ENCODE measurements around the gene XPNPEP1. TPM values are rescaled to one million over a fixed set of nuclear protein-coding genes. Genes with fewer than 3 reads are reported as not detected.
A peak's percentile ranks its signal among the peaks of the same experiment; 100 is the strongest.

Gene XPNPEP1
- total RNA-seq, 2 experiments from 2014 or later, result 102 to 106 TPM

- ChIA-PET POLR2A (no interaction called here), CTCF (interaction anchor here (1.0 to 1.7 kb wide), 2 partner anchors 8 to 11 kb away, joined by 3 read pairs; no protein-coding TSS in a partner anchor)
- DNase-seq, result no peak
Measured at GRCh38 chr10:109945473-109946177, 22.3 kb upstream of the XPNPEP1 start.

DNA sequence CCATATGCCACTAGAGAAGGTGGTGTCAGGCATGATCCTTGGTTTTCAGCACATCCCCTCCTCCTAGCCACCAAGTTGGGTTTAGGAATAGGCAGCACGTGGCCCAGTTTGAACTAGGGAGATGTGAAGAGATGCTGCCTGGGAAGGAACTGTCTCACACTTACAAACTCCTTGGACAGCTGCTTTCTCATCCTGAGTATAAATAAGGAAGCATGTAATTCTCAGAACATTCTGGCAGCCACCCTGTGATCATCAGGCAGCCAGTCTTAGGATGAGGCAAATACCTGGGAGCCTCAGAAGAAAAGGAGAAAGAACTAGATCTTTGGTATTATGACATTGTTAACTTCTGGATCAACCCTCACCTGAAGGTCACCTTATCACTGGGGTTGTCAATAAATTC, 21.3 kb upstream of the XPNPEP1 start:
- Mint-ChIP-seq H3K36me3 (ENCODE audit: low read depth) (no peaks in the 10 kb centered on the region), H3K4me3 (no peak overlapping the region), H3K27ac (no peak overlapping the region), H3K27me3 (ENCODE audit: low read depth) (peaks cover 2% of the 10 kb centered on the region), H3K4me1 (ENCODE audit: low read depth) (peaks cover 6% of the 10 kb centered on the region), H3K9me3 (ENCODE audit: insufficient read depth) (no peaks in the 10 kb centered on the region)
- ChIA-PET POLR2A (no interaction called here), CTCF (interaction anchor here (1.0 to 1.2 kb wide), 3 partner anchors 9 to 60 kb away, joined by 3 to 4 read pairs (median 3); no protein-coding TSS in a partner anchor)
- DNase-seq (no peak), ATAC-seq (no peak)

More at GRCh38 chr10:109945473-109946177, 22.3 kb upstream of the XPNPEP1 start:
- Mint-ChIP-seq H3K9me3 (ENCODE audit: insufficient read depth) (no peaks in the 10 kb centered on the region), H3K36me3 (ENCODE audit: low read depth) (no peaks in the 10 kb centered on the region), H3K4me1 (ENCODE audit: low read depth) (peaks cover 6% of the 10 kb centered on the region), H3K27me3 (ENCODE audit: low read depth) (peaks cover 2% of the 10 kb centered on the region), H3K27ac (no peak overlapping the region), H3K4me3 (no peak overlapping the region)
- ATAC-seq, result no peak

DNA sequence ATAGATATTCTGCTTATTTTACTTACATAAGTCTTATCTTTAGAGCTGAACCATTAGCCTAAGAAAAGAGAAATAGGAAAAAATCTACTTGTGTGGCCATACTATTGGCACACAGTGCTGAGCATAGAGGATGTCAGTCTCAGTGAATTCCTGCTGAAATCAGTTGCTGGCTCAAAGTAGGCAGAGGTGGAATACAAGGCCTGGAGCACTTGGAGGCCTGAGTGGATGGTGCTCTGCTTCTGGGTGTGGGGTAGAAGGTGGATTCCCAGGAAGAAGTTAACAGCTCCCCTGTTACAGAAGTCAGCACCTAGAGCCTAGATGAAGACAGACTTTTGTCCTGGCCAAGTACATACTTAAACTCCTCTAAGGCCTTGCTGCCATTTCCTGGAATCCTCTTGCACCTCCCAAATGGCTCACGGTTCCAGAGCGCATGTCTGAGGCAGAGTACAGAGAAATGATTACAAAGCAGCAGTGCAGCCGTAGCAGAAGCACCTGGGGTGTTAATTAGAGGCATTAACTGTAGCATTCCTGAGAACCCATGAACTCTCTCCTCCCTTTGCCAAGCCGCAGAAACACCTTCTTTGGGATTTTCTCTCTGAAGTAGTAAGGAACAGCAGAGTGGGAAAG, 18.0 kb upstream of the XPNPEP1 start:
- ChIA-PET POLR2A (no interaction called here), CTCF (no interaction called here)
- no peak overlapping the region for H3K27ac Mint-ChIP-seq
- peaks cover 2% of the 10 kb centered on the region for H3K27me3 Mint-ChIP-seq (ENCODE audit: low read depth)
- H3K4me3 Mint-ChIP-seq, result no peak overlapping the region
- H3K36me3 Mint-ChIP-seq (ENCODE audit: low read depth), result no peaks in the 10 kb centered on the region
- H3K4me1 Mint-ChIP-seq (ENCODE audit: low read depth), result peaks cover 8% of the 10 kb centered on the region
- ATAC-seq (no peak), DNase-seq (no peak)
- no peaks in the 10 kb centered on the region for H3K9me3 Mint-ChIP-seq (ENCODE audit: insufficient read depth)

- POLR2A ChIA-PET, result no interaction called here
- Mint-ChIP-seq H3K4me3 (no peak overlapping the region), H3K4me1 (ENCODE audit: low read depth) (peaks cover 11% of the 10 kb centered on the region)
Measured at GRCh38 chr10:109940553-109940952, 17.2 kb upstream of the XPNPEP1 start.

GRCh38 chr10:109940117-109940516, 16.8 kb upstream of the XPNPEP1 start:
- no peak for DNase-seq
- Mint-ChIP-seq H3K27me3 (ENCODE audit: low read depth) (no peaks in the 10 kb centered on the region), H3K9me3 (ENCODE audit: insufficient read depth) (no peaks in the 10 kb centered on the region), H3K27ac (no peak overlapping the region), H3K4me3 (no peak overlapping the region), H3K4me1 (ENCODE audit: low read depth) (peaks cover 14% of the 10 kb centered on the region), H3K36me3 (ENCODE audit: low read depth) (no peaks in the 10 kb centered on the region)
- ChIA-PET POLR2A (no interaction called here), CTCF (interaction anchor here (1.3 to 1.7 kb wide), 3 partner anchors 17 to 56 kb away, joined by 3 to 5 read pairs (median 4); no protein-coding TSS in a partner anchor)
- no peak for ATAC-seq

More at GRCh38 chr10:109940553-109940952, 17.2 kb upstream of the XPNPEP1 start:
- CTCF ChIA-PET, result interaction anchor here (1.4 kb wide), 1 partner anchor 56 kb away, joined by 4 read pairs; no protein-coding TSS in a partner anchor
- ATAC-seq (no peak), DNase-seq (no peak)
- Mint-ChIP-seq H3K9me3 (ENCODE audit: insufficient read depth) (no peaks in the 10 kb centered on the region), H3K36me3 (ENCODE audit: low read depth) (no peaks in the 10 kb centered on the region), H3K27me3 (ENCODE audit: low read depth) (no peaks in the 10 kb centered on the region), H3K27ac (no peak overlapping the region)

DNA sequence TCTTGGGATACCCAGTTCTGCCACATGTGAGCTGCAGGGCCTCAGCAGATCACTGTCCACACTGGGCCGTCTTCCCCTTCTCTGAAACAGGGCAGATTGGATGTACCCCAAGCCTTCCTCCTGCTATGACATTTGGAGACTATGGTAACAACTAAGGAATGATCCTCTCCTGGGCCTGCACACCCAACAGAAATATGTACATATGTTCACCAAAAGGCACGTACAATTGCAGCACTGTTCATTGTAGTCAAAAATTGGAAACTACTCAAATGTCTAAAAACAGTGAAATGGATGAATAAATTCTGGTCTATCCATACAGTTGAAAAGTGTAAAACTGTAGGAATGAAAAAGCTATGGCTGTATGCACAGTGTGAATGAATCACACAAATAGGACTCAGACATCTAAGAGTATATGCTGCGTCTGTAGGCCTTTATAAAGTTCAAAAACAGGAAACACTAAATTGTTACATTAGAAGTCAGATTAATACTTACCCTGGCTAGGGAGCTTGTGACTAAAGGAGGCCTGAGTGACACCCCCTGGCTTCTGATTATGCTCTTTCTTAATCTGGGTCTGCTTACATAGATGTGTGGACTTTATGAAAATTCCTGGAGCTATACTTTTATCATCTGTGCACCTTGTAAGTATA, 16.1 kb upstream of the XPNPEP1 start:
- Mint-ChIP-seq H3K4me1 (ENCODE audit: low read depth) (peaks cover 21% of the 10 kb centered on the region), H3K27ac (no peak overlapping the region), H3K36me3 (ENCODE audit: low read depth) (peaks cover 1% of the 10 kb centered on the region), H3K9me3 (ENCODE audit: insufficient read depth) (no peaks in the 10 kb centered on the region), H3K27me3 (ENCODE audit: low read depth) (no peaks in the 10 kb centered on the region), H3K4me3 (no peak overlapping the region)
- ChIA-PET POLR2A (interaction anchor here (0.5 kb wide), 1 partner anchor 1879 kb away, joined by 3 read pairs; no protein-coding TSS in a partner anchor), CTCF (interaction anchor here (1.3 to 1.7 kb wide), 3 partner anchors 17 to 55 kb away, joined by 3 to 5 read pairs (median 4); no protein-coding TSS in a partner anchor)
- ATAC-seq (no peak), DNase-seq (no peak)

- H3K4me1 Mint-ChIP-seq (ENCODE audit: low read depth), result peaks cover 36% of the 10 kb centered on the region
- H3K27me3 Mint-ChIP-seq (ENCODE audit: low read depth), result no peaks in the 10 kb centered on the region
- H3K36me3 Mint-ChIP-seq (ENCODE audit: low read depth), result peaks cover 4% of the 10 kb centered on the region
- CTCF ChIA-PET, result interaction anchor here (1.0 to 1.3 kb wide), 2 partner anchors 42 to 54 kb away, joined by 3 read pairs; no protein-coding TSS in a partner anchor
- POLR2A ChIA-PET, result no interaction called here
- no peaks in the 10 kb centered on the region for H3K9me3 Mint-ChIP-seq (ENCODE audit: insufficient read depth)
- H3K27ac Mint-ChIP-seq, result no peak overlapping the region
- DNase-seq (no peak), ATAC-seq (no peak)
- no peak overlapping the region for H3K4me3 Mint-ChIP-seq
Measured at GRCh38 chr10:109937460-109938065, 14.3 kb upstream of the XPNPEP1 start.

DNA sequence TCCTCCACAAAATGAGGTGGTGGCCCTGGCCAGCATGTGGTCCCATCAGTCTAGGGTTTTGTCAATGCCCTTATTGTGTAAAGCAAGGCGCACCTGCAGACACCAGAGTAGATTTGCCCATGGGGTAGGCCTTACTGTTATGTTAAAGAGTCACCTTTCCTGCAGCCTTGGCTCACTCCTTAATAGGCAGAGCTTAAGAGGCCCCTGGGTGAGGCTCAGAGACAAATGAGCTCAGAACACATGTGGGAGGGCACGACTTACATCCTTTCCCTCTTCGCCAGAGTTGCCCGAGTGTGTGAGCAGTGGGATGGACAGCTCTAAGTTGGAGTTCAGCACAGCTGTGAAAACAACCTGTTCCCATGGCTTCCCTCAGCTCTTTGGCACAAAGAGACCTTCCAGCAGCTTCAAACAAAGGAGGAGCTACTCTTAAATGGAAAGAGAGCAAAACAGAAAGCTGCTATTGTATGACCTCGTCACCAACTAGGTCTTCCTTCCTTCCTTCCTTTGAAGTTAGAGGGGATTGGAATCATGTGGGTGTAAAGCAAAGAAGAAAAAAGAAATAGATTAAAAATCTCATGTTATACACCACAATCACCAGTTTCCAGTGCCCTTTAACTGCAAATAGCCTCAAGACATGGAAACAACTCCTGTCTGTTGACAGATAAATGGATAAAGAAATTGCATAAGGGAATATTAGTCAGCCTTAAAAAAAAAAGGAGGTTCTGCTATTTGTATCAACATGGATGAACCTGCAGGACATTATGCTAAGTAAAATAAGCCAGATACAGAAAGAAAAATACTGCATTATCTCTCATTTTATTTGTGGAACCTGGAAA, 11.9 kb upstream of the XPNPEP1 start:
- no peaks in the 10 kb centered on the region for H3K9me3 Mint-ChIP-seq (ENCODE audit: insufficient read depth)
- no peaks in the 10 kb centered on the region for H3K27me3 Mint-ChIP-seq (ENCODE audit: low read depth)
- peaks cover 36% of the 10 kb centered on the region for H3K4me1 Mint-ChIP-seq (ENCODE audit: low read depth)
- H3K4me3 Mint-ChIP-seq, result peak overlapping the region; percentile 70
- peak; percentile 66 for ATAC-seq
- peak; percentile 36 for DNase-seq
- H3K36me3 Mint-ChIP-seq (ENCODE audit: low read depth), result peaks cover 4% of the 10 kb centered on the region
- peak overlapping the region; percentile 94 for H3K27ac Mint-ChIP-seq
- ChIA-PET POLR2A (interaction anchor here (1.1 to 1.9 kb wide), 4 partner anchors 12 to 73 kb away, joined by 4 to 12 read pairs (median 6); partner anchors contain the start of gene XPNPEP1), CTCF (interaction anchor here (0.7 to 2.5 kb wide), 15 partner anchors 10 to 152 kb away, joined by 3 to 17 read pairs (median 4); partner anchors contain the start of gene XPNPEP1)

DNA sequence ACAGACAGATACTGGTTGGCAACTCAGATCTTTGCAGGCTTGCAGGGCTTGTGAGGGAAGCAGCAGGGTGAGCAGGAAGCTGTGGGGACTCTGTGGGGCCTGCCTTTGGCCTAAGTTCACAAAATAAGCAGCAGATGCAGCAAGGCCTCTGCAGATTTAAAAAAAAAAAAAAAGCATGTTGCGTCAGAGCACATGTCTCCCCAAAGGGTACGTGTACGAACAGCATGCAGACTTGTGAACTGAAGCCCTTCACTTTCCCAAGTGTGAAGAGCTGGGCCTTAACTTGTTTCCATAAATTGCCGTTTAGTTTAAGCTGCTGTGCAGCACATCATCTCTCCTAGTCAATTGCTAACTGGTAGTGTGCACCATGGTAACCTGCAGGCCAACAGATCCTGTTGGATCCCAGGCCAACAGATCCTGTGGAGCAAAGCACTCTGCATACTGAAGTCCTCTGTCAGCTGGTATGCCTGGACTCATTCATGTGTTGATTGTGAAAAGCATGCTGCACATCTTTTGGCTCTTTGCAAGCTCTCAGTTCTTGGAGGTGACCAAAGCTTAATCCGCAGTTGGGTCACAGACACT, 10.8 kb upstream of the XPNPEP1 start:
- Mint-ChIP-seq H3K9me3 (ENCODE audit: insufficient read depth) (no peaks in the 10 kb centered on the region), H3K4me3 (peak overlapping the region; percentile 36), H3K27me3 (ENCODE audit: low read depth) (no peaks in the 10 kb centered on the region), H3K36me3 (ENCODE audit: low read depth) (peaks cover 4% of the 10 kb centered on the region), H3K4me1 (ENCODE audit: low read depth) (peaks cover 36% of the 10 kb centered on the region), H3K27ac (peak overlapping the region; percentile 94)
- ChIA-PET POLR2A (interaction anchor here (1.1 to 1.9 kb wide), 4 partner anchors 11 to 75 kb away, joined by 4 to 12 read pairs (median 6); partner anchors contain the start of gene XPNPEP1), CTCF (interaction anchor here (0.6 to 2.5 kb wide), 10 partner anchors 9 to 203 kb away, joined by 3 to 17 read pairs (median 4); partner anchors contain the start of gene XPNPEP1)
- DNase-seq (peak; percentile 71), ATAC-seq (peak; percentile 77)

GRCh38 chr10:109932968-109933367, 9.7 kb upstream of the XPNPEP1 start:
- no peak for DNase-seq
- ChIA-PET CTCF (interaction anchor here (1.0 to 2.5 kb wide), 2 partner anchors 30 to 49 kb away, joined by 3 to 17 read pairs; no protein-coding TSS in a partner anchor), POLR2A (interaction anchor here (1.3 kb wide), 1 partner anchor 9 kb away, joined by 3 read pairs; the partner anchor contains the start of gene XPNPEP1)
- Mint-ChIP-seq H3K36me3 (ENCODE audit: low read depth) (peaks cover 4% of the 10 kb centered on the region), H3K4me1 (ENCODE audit: low read depth) (peaks cover 36% of the 10 kb centered on the region), H3K4me3 (no peak overlapping the region), H3K27me3 (ENCODE audit: low read depth) (no peaks in the 10 kb centered on the region), H3K27ac (no peak overlapping the region), H3K9me3 (ENCODE audit: insufficient read depth) (no peaks in the 10 kb centered on the region)
- no peak for ATAC-seq
